Limb (tissue), 2 donors: ENCODE measurements around the gene TSFM.
"Not testable (repeated sequence)": the region's sequence is repeated elsewhere in the genome, so short reads cannot be mapped to it uniquely, and the experiment has no call there.

Experiments used
- DNase-seq, 2 donors: peaks; one replicate each; pipeline ENCODE4 v3.0.0-alpha.2; 2016; ENCODE audit errors: extremely low spot score in 2 of 2

The TSFM gene

GRCh38 chr12:57813971-57814772, 31.6 kb downstream of the TSFM start:
- DNase-seq, result no peak

DNA sequence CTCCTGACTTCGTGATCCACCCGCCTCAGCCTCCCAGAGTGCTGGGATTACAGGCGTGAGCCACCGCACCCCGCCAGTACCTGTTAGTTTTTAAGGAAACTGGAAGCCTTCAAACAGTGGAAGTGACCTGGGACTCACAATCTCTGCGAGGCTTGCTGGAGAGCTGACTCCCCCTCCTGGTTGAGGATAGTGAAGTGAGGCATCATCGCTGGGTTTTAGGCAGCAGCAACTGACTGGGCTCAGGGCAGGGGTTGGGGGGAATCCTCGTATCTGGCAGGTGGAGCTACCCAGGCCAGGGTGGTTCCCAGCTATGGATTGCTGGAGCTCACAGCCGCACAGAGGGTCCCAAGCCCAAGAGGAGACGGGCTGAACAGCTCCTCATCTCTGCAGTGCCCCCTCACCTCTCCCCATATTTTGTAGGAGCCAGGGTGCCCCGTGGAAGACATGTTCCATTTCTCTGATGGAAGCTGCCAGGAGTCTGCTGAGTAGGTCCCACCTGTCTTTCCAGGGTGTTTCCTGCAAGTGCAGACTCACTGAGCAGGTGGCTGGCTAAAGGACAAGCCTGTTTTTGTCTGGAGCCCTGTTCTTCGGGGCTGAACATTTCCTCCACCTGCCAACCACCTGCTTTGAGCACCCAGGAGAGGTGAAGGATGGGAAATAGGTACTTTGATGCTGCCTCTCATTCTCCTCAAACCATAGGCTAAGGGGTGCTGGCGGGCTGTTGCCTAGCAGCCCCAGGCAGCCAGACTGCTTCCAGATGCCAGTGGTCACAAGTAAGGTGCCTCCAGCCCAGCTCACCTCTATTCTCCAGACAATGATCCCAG, 32.8 kb downstream of the TSFM start:
- DNase-seq, result no peak

GRCh38 chr12:57816001-57816854, 33.6 kb downstream of the TSFM start:
- no peak for DNase-seq

- DNase-seq, result no peak
Measured at GRCh38 chr12:57816855-57817151, 34.2 kb downstream of the TSFM start.

DNA sequence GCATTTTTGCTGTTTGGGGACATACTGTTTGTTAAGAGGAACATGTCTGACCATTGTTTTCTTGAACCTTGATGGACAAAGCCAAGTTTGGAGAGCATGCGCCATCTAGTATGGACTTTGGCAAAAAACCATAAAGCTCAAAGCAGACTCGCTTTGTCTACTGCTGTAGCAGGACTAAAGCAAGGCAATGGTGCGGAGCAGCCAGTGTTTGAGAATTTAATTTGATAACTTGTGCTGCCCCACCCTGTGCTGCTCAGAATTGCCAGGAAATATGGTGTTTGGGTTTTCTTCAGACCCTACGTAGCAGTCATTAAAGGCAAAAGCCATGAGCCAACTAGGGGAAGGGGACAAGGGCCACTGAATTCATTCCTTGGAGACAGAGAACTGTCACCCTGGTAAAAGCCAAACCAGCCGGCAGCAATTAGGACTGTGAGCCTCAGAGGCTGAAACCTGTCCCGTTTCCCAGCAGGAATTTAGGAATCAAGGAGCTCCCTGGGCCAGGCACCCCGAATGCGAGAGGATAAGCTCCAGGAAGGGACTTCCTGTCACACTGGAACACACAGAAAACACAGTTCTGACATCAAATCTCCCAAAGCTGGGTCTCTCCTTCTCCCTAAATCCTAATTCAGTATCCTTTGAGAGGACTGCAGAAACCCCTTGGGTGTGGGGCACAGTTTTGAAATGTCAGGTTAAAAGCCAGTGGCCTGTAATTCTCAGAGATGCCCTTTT, 34.8 kb downstream of the TSFM start:
- DNase-seq, result no peak

- not testable (repeated sequence) for DNase-seq
Measured at GRCh38 chr12:57817990-57818331, 35.4 kb downstream of the TSFM start.

GRCh38 chr12:57820119-57820518, 37.5 kb downstream of the TSFM start:
- DNase-seq, result not testable (repeated sequence)

- not testable (repeated sequence) for DNase-seq
Measured at GRCh38 chr12:57821015-57821414, 38.4 kb downstream of the TSFM start.

- no peak for DNase-seq
Measured at GRCh38 chr12:57821474-57822214, 39.1 kb downstream of the TSFM start.

DNA sequence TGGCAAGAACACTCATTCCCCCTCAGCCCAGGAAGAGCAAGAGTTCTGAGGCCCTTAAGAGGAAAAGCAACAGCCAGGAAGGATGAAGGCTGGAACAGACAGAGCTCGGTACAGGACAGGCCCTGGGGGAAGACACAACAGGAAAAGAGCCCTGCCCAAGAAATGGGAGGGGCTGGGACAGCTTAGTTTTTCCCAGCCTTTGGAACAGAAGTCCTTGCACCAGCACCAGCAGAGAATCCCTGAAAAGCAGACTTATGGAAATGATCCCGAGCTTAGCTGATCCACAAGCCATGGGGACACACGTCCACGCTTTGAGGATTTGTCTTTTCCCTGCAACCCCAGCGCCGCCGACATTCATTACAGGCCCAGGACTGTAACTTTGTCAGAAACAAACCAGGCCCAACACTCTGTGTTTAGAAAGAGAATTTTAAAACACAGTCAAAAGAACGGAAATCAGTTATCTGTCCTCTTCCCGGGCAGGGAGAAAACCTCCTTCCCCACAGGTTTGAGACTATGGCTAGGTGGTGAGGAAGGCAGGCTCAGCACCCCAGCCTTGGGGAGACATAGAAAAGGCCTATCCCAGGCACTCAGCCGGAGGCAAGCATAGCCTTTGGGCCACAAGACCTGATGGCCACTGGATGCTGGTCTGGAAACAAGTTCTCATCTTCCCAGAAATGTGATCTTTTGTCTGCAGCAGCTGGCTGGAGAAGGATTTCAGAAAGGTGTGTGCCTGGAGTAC, 40.0 kb downstream of the TSFM start:
- DNase-seq, result no peak

- DNase-seq, result no peak
Measured at GRCh38 chr12:57823131-57823907, 40.7 kb downstream of the TSFM start.

DNA sequence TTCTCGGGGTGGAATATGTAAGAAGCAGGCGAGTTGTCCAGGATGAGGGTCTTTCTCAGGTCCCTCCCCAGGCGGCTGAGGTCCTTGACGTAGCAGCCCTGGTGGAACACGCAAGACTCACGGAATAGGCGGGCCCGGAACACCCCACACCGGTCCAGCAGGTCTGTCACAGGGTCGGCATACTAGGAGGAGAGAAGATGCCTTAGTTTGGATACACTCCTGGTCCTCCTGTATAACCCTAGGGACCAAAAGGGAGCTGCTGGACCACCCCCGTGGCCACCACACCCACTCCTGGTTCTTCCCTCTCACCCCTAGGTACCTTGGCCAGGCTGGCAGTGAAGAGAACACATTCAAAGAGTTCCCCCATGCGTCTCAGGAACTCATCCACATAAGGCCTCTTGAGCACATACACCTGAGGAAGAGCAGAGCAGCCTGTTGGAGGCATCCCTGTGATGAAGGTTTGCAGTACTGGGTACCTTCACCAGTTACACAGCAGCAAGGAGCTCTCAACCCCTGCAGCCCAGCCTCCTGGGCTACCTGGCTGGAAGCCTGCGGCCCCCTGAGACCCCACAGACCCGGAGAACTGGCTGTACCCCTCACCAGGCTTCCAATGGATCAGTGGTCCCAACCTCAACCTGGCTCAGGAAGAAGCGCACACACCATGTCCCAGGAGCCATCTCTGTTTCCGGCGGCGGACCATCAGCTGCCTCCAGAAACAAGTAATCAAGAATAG, 41.5 kb downstream of the TSFM start:
- no peak for DNase-seq

GRCh38 chr12:57825451-57825850, 42.9 kb downstream of the TSFM start:
- DNase-seq, result no peak

DNA sequence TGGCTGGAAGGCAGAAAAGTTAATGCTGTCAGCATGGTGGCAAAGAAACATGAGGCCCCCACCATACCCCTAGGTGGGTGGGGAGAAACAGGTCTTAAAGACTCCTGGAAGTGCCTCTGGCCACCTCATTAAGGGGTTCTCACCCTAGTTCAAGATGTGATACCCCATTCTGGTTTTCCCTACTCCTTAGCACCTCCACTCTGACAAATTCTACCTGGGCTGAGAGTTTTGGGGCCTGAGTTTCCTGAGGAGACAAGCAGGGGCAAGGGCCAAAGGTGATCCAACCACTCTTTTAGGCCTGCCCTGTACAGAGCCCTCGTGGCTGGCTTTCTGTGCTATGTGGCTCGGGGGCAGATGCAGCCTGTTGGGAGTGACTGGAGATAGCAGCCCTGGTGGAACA, 43.8 kb downstream of the TSFM start:
- DNase-seq, result no peak

- no peak for DNase-seq
Measured at GRCh38 chr12:57826966-57827365, 44.4 kb downstream of the TSFM start.

DNA sequence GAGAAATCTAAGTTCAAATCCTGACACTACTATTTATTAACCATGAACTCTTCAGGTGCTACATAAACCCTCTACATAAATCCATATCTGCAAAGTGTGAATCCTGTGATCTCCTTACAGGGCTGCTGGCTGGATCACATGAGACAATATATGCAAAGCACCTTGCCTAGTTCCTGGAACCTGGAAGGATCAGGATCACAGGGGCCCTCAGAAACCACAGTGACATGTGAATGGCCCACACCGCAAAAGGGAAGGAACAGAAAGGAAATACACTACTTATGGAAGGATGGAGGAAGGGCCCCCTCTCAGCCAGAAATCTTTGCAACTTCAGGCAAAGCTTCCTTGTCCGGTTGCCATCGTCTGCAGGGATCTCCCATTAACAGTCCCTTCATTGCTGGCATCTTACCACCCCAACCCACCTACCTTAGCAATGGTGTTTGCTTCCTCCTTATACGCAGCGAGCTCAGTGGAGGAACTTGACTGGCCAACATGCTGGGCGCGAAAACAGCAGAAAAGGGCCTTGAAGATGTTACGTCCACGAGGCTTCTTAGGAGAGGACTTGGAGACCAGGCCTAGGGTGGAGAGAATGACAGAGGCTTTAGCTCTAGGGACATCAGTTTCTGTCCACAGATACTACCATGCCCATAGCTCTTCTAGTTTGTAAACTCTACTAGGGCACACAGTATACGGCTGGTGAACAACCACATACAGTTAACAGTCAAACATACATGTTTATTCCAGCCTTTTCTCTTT, 46.6 kb downstream of the TSFM start:
- no peak for DNase-seq

GRCh38 chr12:57830393-57830792, 47.8 kb downstream of the TSFM start:
- DNase-seq, result no peak

GRCh38 chr12:57832966-57833365, 50.4 kb downstream of the TSFM start:
- no peak for DNase-seq
